GM18873 (cell line): ENCODE measurements around the gene MAP4K1.
"Not testable (repeated sequence)": the region's sequence is repeated elsewhere in the genome, so short reads cannot be mapped to it uniquely, and the experiment has no call there.

Experiments used
- ATAC-seq: cut with Tn5 transposase; IDR thresholded peaks from one replicate; pipeline ENCODE4 v1.9.1; 2021; ENCODE audit warnings: mild to moderate bottlenecking, moderate library complexity, moderate number of reproducible peaks; ENCODE audit not compliant: unreplicated experiment, low FRiP score

Gene MAP4K1

DNA sequence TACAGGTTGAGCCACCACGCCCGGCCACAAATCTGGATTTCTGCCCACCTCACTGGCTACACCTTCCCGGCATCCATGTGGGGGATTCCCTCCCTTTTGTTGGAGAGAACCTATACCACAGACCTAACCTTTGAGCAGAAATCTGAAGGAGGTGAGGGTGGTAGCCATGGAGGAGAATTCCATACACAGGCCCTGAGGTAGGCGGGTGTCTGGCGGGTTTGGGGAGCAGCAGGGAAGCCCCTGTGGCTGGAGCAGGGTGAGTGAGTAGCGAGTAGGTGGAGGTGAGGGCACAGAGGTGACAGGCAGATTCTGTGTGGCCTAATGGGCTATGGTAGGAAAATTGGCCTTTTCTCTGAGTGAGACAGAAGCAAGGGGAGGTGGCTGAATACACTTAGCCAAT, 11.8 kb upstream of the MAP4K1 start:
- no peak for ATAC-seq

DNA sequence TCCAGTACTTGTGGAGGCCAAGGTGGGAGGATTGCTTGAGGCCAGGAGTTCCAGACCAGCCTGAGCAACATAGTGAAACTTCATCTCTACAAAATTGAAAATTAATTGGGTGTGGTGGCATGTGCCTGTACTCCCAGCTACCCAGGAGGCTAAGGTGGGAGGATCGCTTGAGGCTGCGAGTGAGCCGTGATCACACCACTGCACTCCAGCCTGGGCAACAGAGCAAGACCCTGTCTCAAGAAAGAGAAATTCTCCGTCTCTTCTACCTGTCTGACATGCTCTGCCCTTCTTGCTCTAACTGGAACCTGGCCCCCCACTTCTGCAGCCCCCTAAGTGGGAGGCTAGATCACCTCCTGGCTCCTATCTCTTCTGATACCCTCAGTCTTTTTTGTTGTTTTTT, 8.6 kb upstream of the MAP4K1 start:
- ATAC-seq, result no peak

DNA sequence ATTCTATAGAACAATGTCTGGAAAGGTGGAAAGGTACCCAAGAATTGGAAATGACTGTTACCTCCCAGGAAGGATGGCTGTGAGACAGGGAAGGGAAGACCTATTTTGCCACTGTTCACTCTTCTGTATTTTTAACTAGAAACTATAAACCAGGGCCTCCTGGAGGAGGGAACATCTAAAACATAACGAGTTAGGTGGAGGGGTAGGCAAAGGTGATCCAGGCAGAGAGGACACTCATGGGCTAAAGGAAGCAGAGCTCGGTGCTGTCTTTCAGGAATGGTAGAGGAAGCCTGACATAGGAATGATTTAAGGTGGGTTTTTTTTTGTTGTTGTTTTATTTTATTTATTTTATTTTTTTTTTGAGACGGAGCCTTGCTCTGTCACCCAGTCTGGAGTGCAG, 7.1 kb upstream of the MAP4K1 start:
- ATAC-seq, result no peak

DNA sequence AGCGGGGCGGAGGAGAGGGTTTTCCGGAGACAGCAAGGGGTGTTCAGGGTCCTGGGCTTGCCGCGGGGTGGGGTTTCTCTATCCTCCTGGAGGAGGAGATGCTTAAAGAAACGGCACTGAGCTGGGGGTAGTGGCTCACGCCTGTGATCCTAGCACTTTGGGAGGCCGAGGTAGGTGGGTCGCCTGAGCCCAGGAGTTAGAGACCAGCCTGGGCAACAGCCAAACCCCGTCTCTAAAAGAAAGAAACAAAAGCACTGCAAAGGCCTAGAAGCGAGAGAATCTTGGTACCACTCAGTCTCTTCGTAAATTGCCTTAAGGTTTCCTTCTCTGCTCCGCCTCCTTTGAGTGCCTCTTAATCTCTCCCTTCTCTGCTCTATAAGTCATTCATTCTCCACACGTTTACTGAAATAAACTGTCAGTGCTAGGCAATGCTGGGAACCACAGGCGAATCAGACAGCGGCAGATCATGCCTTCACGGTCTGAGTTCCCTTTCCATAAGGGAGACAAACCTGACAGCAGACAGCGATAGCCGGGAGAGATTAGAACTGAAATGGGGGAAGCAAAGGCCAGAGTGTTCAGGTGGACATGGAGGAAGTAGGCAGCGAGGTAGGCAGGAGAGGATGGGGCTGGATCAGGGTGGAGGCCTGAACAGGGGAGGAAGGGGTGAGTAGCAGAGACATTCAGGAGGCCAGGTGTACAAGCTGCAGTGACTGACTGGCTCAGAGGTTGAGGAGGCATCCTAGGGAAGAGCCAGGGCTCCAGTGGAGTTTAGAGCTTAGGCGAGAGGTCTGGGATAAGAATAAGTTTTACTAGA, 1.8 kb upstream of the MAP4K1 start:
- ATAC-seq, result no peak

DNA sequence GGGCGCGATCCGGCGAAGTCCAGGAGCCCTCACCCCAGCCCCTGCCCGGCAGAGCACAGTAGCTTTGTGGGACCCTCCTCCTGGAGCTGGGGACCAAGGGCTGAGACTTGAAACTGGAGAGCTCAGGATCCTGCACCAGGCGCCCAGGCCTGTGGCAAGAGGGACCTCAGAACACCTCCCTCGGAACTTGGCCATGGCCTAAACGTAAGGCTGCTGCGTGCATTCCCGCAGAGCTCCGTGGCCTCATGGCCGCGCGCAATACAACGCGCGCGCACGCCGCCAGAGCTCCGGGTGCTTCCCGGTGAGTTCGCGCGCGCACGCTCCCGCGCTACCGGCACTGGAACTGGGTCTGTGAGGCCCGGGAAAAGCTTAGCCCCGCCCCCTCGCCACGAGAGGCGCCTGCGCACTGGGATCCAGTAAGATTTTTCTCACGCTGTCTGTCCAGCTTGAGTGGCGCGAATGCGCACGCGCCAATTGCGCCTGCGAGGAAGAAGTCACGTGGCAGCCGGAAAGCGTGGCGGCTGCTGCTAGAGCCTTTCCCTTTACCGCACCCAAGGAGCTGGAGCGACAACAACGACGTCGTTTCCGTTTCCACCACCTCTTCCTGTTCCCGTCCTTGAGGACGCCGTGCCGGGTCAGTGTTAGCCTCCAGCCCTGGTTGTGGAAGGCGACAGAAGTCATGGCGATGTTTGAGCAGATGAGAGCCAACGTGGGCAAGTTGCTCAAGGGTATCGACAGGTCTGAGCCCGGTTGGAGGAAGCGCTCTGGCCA, 1.0 kb upstream of the MAP4K1 start, which contains the start of gene EIF3K:
Gene EIF3K, plus strand, starts transcription at position 599 of the 771 bp plus-strand sequence. Its CDS starts 81 bp downstream, at position 680.
- peak; percentile 56 for ATAC-seq

DNA sequence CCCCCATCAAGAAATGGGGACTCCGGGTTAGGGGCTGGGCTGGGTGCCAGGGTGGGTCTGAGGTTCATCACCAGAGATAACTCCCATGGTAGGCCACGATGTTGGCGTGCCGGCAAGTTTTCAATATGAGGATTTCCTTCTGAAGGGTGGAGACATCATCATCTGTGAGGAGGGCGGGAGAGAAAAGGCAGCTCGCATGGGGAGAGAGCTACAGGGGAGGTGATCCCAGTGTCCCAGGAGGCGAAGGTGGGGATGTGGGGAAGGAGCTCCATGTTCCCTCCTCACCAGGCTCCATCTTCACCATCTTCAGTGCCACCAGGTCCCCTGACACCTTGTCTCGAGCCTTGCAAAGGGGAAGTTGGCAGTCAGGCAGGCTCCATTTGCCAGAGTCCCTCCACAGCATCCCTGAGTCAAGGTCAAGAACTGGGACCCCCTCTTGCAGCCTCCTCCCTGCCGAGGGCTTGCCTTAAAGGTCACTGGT, 430 bp downstream of the MAP4K1 start:
- no peak for ATAC-seq

DNA sequence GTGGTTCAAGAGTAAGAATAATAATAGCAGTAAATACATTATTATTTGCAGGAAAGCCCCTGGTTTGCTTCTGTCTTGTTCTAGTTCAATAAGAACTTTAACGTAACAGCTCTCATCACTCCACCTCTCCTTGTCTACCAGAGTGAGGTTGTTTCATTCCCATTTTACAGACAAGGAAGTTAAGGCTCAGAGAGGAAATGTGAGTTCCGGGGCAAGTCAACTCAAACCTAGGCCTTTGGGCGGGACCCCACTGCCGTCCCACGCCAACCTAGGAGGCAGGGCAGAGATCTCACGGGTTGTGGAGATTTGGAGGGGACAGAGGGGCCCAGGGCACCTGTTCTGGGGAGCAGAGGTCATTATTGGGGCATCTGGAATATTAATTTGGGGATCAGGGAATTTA, 1.5 kb downstream of the MAP4K1 start:
- ATAC-seq, result no peak

DNA sequence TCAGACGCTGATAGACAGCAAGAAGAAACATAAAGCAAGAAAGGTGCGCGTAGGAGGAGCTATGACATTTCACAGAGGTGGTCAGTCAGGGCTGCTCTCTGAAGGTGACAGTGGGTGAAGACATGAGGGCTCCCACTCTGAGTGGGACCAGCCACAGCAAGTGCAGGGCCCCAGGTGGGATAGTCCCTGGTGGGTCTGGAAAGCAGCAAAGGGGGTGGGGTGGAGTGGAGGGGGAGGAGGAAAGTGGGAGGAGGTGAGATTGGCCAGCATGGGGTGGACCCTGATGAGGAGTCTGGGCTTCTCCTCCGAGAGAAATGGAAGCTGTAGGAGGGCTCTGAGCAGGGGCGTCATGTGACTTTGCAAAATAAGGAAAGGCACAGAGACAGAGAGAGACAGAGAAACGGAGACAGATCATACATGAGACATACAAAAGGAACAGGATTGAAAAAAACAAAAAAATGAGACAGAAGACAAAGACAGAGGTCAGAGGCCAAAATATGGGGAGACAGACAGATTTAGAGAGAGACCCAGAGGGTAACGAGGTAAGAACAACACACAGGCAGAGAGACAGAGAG, 2.7 kb downstream of the MAP4K1 start:
- no peak for ATAC-seq

DNA sequence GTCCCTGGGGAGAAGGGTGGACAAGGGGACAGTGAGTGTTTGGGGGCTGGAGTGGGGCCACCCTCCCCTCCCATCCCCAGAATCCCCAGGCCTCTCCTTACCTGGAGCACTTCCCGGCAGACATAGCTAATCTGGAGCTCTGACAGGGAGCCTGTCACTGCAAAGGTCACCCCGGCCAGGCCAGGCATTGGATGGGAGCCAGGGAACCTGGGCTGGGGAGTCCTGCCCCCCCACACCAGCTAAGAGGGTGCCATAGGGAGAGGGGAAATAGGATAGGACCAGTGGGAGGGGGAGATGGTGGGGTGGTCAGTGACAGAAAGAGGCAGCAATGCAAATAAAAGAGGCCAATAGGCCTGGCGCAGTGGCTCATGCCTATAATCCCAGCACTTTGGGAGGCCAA, 3.5 kb downstream of the MAP4K1 start:
- ATAC-seq, result no peak

DNA sequence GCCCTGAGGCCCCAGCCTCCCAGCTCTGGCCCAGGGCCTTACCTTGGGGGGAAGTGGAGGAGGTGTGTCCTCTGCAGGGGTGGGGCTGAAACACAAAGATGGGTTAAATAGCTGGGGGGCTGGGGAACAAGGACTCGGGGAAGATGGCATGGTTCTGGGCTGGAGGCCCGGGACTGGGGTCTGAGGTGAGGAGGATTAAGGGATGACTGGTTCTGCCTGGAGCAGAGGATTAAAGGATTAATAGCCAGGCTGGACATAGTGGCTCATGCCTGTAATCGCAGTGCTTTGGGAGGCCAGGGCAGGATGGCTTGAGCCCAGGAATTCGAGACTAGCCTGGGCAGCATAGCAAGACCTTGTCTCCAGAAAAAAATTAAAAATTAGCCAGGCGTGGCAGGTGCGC, 11.6 kb downstream of the MAP4K1 start:
- no peak for ATAC-seq

DNA sequence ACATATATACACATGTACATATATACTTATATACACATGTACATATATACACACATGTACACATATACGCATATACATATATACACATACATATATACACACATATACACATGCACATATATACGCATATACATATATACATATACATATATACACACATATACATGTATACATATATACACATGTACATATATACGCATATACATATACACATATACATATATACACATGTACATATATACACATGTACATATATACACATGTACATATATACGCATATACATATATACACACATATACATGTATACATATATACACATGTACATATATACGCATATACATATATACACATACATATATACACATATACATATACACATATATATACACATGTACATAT, 14.9 kb downstream of the MAP4K1 start:
- ATAC-seq, result not testable (repeated sequence)

DNA sequence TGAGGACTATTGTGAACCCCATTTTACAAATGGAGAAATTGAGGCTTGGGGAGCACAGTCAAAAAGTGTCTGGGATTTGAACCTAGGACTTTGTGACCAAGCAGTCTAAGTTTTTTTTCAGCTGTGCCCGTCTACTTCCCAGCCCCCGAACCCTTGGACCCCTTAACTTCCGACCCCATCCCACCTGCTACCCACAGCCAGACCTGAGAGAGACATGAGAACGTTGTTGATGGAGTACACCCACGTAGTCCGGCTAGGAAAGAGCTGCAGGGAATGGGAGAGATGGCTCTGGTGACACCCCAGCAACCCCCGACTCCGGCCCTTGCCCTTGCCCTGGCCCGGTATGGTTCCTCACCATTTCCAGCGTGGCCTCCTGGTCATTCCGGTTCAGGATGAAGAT, 18.0 kb downstream of the MAP4K1 start:
- no peak for ATAC-seq

DNA sequence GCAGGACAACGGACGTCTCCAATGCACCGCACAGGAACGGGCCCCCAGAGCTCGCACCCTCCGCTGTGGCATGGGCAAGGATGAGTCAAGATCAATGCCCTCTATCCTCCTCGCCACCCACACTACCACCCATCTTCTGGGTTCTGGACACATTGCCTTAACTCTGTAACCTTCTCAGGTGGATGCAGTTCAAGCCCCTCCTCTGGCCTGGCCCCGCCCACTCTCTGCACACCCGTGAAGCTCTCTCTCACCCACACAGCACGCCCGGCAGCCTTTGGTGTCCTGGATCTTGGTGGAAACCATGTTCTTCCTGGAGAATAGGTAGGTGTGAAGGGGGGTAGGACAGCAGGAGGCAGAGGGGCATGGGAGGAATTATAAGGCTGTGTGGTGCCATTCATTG, 20.7 kb downstream of the MAP4K1 start:
- no peak for ATAC-seq

DNA sequence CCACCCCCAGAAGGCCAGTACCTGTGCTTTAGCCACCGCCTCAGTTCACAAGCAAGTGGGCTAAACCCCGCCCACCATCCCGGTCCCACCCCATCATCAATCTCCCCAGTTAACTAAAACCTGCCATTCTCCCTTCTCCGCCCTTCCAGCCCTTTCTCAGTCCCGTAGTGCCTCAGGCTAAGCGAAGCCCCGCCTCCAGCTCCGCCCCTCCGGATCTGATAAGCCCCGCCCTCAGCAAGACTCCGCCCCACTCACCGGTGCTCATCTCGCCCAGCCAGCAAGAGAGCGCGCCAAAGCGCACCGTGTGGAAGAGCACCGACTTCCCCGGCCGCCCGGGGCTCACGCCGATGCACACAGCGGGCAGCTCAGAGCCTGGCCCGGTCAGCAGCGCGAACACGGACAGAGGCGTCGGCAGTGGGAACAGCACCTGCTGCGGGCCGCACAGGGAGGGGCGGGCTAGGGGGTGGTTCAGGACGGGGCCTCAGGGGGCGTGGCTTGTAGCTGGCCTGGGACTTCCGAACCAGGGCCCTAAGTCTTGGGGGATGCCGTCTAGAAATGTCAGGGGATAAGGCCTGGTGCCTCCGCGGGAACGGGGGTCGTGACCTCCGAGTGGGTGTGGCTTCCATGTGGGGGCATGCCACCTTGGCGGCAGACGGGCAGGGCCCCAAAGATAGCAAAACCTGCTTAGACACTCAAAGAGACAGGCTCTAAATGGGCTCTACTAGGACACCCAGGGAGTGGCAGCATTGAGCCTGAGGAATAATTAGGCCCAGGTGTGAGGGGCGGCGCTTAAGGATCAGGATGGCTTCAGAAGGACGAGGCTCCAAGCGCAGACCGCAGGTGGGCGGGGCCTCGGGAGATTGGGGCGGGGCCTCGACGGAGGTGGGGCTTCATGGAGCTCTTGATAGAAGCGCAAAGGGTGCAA, 21.4 kb downstream of the MAP4K1 start:
- ATAC-seq, result no peak

DNA sequence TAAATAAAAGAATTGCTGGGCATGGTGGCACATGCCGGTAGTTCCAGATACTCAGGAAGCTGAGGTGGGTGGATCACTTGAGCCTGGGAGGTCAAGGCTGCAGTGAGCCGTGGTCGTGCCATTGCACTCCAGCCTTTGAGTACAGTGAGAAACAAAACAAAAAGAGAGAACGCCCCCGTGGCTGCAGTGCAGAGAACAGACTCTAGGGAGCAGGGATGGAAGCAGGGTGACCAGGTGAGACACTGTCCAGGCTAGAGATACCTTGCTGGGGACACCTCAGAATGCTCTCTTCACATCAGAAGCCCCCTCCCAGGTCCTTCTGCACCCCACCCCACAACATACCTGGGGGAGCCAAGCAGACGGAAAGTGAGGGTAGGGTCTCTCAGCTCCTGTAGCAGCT, 24.8 kb downstream of the MAP4K1 start:
- no peak for ATAC-seq

DNA sequence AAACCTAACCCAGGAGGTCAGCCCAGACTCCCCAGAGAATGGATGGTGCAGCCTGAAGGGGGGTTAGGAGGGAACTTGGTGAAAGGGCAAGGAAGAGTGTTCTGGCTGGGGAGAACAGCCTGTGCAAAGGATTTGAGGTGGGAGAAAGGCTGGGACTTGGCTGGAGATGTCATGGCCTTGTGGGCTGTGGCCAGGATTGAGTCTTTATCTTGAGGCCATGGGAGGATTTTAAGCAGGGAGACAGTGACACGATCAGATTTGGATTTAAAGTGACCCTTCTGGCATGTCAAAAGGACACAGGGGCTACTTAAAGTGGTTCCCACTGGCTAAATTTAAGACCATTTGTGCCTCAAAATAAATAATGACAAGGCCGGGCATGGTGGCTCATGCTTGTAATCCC, 29.7 kb downstream of the MAP4K1 start:
- no peak for ATAC-seq

DNA sequence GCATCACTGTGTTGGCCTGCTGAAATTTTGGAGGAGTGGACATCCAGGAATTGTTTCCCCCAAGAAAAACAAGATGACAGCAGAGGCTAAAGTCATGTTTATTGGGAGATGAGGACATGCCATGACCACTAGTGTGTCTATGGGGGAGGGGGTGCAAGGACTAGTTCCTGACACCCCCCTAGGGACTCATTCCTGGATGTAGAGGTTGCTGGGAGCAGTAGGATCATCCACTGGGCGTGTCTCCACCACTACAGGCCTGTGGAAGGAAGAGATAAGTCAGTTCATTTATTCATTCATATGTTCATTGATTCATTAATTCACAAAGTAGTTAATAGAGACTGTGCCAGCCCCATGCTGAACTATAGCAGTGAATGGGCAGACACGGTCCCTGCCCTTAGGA, 30.2 kb downstream of the MAP4K1 start:
- ATAC-seq, result no peak

DNA sequence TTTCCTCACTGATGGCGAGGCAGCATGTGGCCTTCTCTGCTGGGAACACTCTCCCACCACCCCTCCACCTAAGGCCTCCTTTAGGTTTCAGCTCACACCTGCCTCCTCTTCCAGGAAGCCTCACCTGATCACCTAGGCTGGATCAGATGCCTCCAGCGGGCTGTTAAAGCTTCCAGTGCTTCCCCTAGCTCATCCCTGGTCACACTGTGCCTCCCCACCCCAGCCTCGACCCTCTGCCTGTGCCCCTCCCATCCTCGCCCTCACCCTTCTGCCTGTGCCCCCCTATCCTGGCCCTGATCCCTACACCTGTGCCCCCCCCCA, 33.8 kb downstream of the MAP4K1 start:
- no peak for ATAC-seq

DNA sequence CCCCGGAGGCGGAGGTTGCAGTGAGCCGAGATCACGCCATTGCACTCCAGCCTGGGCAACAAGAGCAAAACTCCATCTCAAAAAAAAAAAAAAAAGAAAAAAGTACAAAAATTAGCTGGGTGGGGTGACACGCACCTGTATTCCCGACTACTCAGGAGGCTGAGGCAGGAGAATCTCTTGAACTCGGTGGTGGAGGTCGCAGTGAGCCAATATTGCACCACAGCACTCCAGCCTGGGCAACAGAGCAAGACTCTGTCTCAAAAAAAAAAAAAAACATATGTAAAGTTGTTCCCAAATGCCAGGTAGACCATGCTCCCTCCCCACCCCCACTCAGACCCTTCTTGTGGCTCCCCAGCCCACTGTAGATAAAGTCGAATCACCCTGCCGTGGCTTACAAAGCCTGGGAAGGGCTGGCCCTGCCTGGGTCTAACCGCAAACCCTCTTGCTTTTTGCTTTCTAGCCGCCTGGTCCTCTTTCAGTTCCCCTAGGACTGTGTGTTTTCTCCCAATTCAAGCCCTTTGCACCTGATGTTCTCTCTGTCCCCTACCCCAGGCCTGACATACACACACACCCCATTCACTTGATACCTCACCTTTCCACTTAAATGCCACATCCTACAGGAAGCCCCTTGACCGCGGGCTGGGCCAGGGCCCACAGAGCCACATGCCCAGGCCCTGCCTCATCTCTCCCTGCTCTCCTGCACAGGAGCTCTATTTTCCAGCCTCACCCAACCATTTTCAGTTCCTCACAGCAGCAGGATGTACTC, 34.4 kb downstream of the MAP4K1 start:
- ATAC-seq, result no peak

DNA sequence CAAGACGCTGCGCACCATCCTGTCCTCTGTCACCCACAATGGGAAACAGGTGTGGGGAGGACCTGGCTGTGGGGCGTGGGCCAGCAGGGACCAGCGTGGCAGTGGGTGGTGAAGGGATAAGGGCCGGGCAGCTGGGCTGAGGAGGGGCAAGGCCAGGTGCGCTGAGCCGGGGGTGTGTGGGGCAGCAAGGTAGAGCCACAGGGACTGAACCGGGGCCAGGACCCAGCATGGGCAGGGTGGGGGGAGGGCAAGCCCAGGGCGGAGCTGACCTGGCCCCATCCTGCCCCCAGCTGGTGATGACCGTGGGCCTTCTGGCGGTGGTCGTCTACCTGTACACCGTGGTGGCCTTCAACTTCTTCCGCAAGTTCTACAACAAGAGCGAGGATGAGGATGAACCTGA, 37.7 kb downstream of the MAP4K1 start:
- no peak for ATAC-seq
